ENCODE measurements around the gene OSMR.

OSMR gene

DNA sequence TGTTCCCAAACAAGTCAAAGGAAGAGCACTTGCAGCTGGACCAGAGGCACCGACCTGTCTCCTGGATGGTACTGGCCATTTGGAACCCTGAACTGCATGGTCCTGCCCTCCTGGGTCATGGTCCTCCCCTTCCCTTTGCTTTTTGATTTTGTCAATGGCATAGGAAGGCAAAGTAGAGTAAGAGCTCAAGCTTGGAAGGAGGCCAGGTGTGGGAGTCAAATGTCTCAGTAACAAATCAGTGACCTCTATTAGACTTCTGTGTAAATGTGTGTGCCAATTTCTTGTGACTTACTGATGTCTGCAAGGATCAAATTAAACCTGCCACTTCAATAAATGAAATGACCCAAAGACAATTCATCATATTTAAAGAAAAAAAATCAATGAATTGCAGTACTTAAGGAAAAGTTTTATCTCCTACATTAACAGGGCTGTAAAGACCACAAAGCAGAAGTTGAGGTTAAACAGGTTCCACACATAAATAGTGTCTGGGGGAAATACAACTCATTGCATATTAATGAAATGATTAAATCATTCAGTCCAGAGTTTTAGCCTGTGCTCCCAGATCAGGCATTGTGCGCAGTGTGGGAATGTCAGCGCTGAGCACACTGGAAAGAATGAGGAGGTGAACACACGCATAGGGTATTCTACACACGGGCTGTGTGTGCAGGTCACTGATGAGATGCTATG, 32.7 kb downstream of the OSMR start:
- H3K4me3 ChIP-seq (ENCODE audit: low read depth in 1 of 2, low read length in 2 of 2) = no peak overlapping the region
- H3K9me3 ChIP-seq (ENCODE audit: low read length) = no peaks in the 10 kb centered on the region
- peaks cover 25% of the 10 kb centered on the region for H3K36me3 ChIP-seq (ENCODE audit: insufficient read depth, low read length)
- H3K9ac ChIP-seq (ENCODE audit: low read length) = no peak overlapping the region
- no peak overlapping the region for H3K27ac ChIP-seq (ENCODE audit: low read depth, low read length)
- H3K27me3 ChIP-seq (ENCODE audit: control insufficient read depth in 1 of 2, insufficient read depth in 2 of 2, low read length in 2 of 2) = no peaks in the 10 kb centered on the region
- no peaks in the 10 kb centered on the region for H3K4me1 ChIP-seq (ENCODE audit: insufficient read depth, low read length)

DNA sequence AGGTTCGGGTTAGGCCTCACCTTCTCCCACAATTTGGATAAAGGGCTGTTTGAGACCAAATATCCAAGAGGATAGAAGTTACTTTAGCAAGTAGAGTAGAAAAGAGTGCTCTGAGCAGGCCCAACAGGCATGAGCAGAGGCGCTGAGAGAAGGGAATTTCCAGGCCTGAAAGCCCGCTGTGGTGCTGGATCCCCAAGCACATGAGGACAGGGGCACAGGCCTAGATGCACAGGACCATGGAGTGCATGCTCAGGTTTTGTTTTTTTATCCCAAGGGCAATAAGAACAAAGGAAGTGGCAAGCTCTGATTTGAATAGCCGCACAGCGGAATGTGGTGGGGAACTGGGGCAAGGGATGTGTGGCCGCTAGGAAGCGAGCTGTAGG, 33.3 kb downstream of the OSMR start:
- Histone ChIP-seq H3K9ac (ENCODE audit: low read length) (no peak overlapping the region), H3K4me1 (ENCODE audit: insufficient read depth, low read length) (no peaks in the 10 kb centered on the region), H3K9me3 (ENCODE audit: low read length) (no peaks in the 10 kb centered on the region), H3K27me3 (ENCODE audit: control insufficient read depth in 1 of 2, insufficient read depth in 2 of 2, low read length in 2 of 2) (no peaks in the 10 kb centered on the region), H3K4me3 (ENCODE audit: low read depth in 1 of 2, low read length in 2 of 2) (no peak overlapping the region), H3K36me3 (ENCODE audit: insufficient read depth, low read length) (peaks cover 31% of the 10 kb centered on the region), H3K27ac (ENCODE audit: low read depth, low read length) (no peak overlapping the region)

DNA sequence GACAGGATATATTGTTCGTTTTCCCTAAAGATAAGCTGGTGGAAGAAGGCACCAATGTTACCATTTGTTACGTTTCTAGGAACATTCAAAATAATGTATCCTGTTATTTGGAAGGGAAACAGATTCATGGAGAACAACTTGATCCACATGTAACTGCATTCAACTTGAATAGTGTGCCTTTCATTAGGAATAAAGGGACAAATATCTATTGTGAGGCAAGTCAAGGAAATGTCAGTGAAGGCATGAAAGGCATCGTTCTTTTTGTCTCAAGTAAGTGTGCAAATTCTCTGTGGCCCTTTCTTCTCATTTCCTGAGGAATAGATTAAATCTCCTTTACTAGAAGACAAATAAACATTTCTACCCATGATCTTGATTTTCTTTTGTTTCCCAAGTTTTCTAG, 38.0 kb downstream of the OSMR start:
- H3K9ac ChIP-seq (ENCODE audit: low read length) = no peak overlapping the region
- H3K27me3 ChIP-seq (ENCODE audit: control insufficient read depth in 1 of 2, insufficient read depth in 2 of 2, low read length in 2 of 2) = no peaks in the 10 kb centered on the region
- H3K27ac ChIP-seq (ENCODE audit: low read depth, low read length) = no peak overlapping the region
- H3K9me3 ChIP-seq (ENCODE audit: low read length) = no peaks in the 10 kb centered on the region
- H3K36me3 ChIP-seq (ENCODE audit: insufficient read depth, low read length) = peaks cover 40% of the 10 kb centered on the region
- H3K4me3 ChIP-seq (ENCODE audit: low read depth in 1 of 2, low read length in 2 of 2) = no peak overlapping the region
- no peaks in the 10 kb centered on the region for H3K4me1 ChIP-seq (ENCODE audit: insufficient read depth, low read length)

DNA sequence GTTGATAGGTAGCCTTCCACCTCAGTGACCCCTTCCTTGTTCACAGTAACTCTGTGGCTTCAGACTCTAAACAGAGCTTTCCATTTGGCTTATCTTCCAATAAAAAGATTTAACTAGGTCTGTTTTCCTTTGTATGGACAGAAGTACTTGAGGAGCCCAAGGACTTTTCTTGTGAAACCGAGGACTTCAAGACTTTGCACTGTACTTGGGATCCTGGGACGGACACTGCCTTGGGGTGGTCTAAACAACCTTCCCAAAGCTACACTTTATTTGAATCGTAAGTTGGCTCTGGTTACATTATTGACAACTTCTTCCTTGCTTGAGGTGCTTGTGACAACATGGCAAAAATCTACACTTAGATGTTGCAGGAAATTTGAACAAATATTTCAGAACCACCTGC, 39.4 kb downstream of the OSMR start:
- Histone ChIP-seq H3K4me1 (ENCODE audit: insufficient read depth, low read length) (no peaks in the 10 kb centered on the region), H3K27me3 (ENCODE audit: control insufficient read depth in 1 of 2, insufficient read depth in 2 of 2, low read length in 2 of 2) (no peaks in the 10 kb centered on the region), H3K4me3 (ENCODE audit: low read depth in 1 of 2, low read length in 2 of 2) (no peak overlapping the region), H3K27ac (ENCODE audit: low read depth, low read length) (no peak overlapping the region), H3K9me3 (ENCODE audit: low read length) (no peaks in the 10 kb centered on the region), H3K36me3 (ENCODE audit: insufficient read depth, low read length) (peaks cover 40% of the 10 kb centered on the region), H3K9ac (ENCODE audit: low read length) (no peak overlapping the region)

DNA sequence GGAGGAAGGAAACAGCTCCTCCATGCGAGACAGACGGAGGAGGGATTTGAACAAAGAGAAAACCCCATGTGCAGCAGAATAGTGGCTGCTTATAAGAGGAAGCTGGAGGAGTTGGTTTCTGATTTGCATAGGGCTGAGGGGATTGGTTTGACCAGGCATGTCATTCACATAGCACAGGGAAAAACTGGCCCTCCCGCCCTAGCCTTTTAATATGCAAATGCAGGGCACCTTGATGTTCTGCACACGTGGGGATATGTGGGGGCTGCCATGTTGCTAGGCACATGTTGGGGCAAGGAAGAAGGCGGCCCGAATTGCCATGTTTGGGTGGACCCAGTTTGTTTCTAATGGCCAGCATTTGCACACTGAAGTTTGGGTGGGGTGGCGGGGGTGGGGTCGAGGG, 42.2 kb downstream of the OSMR start:
- Histone ChIP-seq H3K36me3 (ENCODE audit: insufficient read depth, low read length) (peaks cover 31% of the 10 kb centered on the region), H3K9me3 (ENCODE audit: low read length) (no peaks in the 10 kb centered on the region), H3K9ac (ENCODE audit: low read length) (no peak overlapping the region), H3K4me1 (ENCODE audit: insufficient read depth, low read length) (no peaks in the 10 kb centered on the region), H3K27me3 (ENCODE audit: control insufficient read depth in 1 of 2, insufficient read depth in 2 of 2, low read length in 2 of 2) (no peaks in the 10 kb centered on the region), H3K27ac (ENCODE audit: low read depth, low read length) (no peak overlapping the region), H3K4me3 (ENCODE audit: low read depth in 1 of 2, low read length in 2 of 2) (no peak overlapping the region)

DNA sequence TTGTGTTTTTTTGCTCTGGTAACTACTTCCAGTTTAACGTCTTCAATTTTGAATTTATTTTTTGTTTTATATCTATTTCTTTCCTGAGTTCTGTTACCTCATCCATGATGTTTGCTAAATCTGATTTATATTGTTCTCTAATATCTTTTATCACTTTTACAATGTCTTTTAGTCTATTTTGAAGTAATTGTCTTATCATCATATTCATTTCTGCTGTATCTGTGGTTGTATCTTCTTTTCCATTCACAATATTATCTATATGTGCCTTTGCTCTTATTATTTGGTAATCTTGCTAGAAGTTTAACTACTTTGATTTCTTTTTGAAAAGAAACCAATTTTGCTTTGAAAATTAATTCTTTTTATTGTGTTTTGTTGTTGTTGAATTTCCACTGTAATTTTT, 43.6 kb downstream of the OSMR start:
- no peaks in the 10 kb centered on the region for H3K9me3 ChIP-seq (ENCODE audit: low read length)
- no peak overlapping the region for H3K27ac ChIP-seq (ENCODE audit: low read depth, low read length)
- H3K36me3 ChIP-seq (ENCODE audit: insufficient read depth, low read length) = peaks cover 17% of the 10 kb centered on the region
- H3K9ac ChIP-seq (ENCODE audit: low read length) = no peak overlapping the region
- no peaks in the 10 kb centered on the region for H3K4me1 ChIP-seq (ENCODE audit: insufficient read depth, low read length)
- no peak overlapping the region for H3K4me3 ChIP-seq (ENCODE audit: low read depth in 1 of 2, low read length in 2 of 2)
- no peaks in the 10 kb centered on the region for H3K27me3 ChIP-seq (ENCODE audit: control insufficient read depth in 1 of 2, insufficient read depth in 2 of 2, low read length in 2 of 2)

DNA sequence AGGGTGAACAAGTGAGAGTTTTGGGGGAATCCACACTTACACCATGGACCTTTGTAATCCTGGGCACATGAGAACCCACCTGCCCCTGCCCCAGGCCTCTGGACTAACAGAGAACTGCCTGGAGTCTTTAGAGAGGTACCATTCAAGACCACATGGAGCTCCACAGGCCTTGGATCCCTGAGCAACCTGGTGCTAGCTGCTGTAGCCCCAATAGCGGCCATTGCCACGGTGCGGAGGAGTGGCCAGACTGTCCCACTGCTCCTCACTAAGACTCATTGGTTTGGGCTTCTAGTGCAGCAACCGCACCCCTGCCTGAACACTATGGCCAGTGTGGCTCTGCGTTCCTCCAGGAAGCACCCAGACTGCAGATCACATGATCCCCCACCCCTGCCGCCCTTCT, 45.8 kb downstream of the OSMR start:
- no peaks in the 10 kb centered on the region for H3K36me3 ChIP-seq (ENCODE audit: insufficient read depth, low read length)

DNA sequence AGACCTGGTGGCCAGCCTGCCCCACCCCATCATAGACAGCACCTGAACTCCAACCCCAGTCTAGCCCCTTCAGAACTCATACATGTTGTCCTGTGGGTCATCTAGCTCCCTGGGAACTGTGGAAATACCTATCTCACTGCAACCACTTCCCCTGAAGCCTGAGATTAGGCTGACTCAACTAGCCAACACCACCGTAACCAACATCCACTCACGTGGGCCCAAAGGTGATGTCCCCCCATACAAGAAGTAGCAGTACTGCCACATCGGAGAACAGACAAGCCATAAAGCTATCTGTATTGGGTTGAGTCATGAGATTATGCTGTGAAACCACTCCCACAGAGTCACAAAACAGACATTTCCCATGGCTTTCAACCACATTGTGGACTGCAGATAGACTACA, 46.6 kb downstream of the OSMR start:
- H3K36me3 ChIP-seq (ENCODE audit: insufficient read depth, low read length) = no peaks in the 10 kb centered on the region
- H3K27me3 ChIP-seq (ENCODE audit: control insufficient read depth in 1 of 2, insufficient read depth in 2 of 2, low read length in 2 of 2) = no peaks in the 10 kb centered on the region
- no peak overlapping the region for H3K9ac ChIP-seq (ENCODE audit: low read length)

More for the DNA sequence above, 45.8 kb downstream of the OSMR start:
- no peaks in the 10 kb centered on the region for H3K9me3 ChIP-seq (ENCODE audit: low read length)
- no peak overlapping the region for H3K4me3 ChIP-seq (ENCODE audit: low read depth in 1 of 2, low read length in 2 of 2)
- no peaks in the 10 kb centered on the region for H3K4me1 ChIP-seq (ENCODE audit: insufficient read depth, low read length)
- H3K9ac ChIP-seq (ENCODE audit: low read length) = no peak overlapping the region
- H3K27me3 ChIP-seq (ENCODE audit: control insufficient read depth in 1 of 2, insufficient read depth in 2 of 2, low read length in 2 of 2) = no peaks in the 10 kb centered on the region
- H3K27ac ChIP-seq (ENCODE audit: low read depth, low read length) = no peak overlapping the region

DNA sequence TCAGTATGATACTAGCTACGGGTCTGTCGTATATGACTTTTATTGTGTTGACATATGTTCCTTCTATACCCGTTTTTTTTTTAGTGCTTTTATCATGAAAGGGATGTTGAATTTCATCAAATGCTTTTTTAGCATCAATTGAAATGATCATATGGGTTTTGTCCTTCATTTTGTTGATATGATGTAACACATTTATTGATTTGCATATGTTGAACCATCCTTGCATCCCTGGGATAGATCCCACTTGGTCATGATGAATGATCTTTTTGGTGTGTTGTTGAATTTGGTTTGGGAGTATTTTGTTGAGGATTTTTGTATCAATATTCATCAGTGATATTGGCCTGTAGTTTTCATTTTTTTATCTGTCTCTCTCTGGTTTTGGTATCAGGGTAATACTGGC, 50.9 kb downstream of the OSMR start:
- Histone ChIP-seq H3K9ac (ENCODE audit: low read length) (no peak overlapping the region), H3K27ac (ENCODE audit: low read depth, low read length) (no peak overlapping the region), H3K9me3 (ENCODE audit: low read length) (no peaks in the 10 kb centered on the region), H3K27me3 (ENCODE audit: control insufficient read depth in 1 of 2, insufficient read depth in 2 of 2, low read length in 2 of 2) (no peaks in the 10 kb centered on the region), H3K4me3 (ENCODE audit: low read depth in 1 of 2, low read length in 2 of 2) (no peak overlapping the region), H3K4me1 (ENCODE audit: insufficient read depth, low read length) (no peaks in the 10 kb centered on the region), H3K36me3 (ENCODE audit: insufficient read depth, low read length) (no peaks in the 10 kb centered on the region)

More for the DNA sequence above, 46.6 kb downstream of the OSMR start:
- no peak overlapping the region for H3K4me3 ChIP-seq (ENCODE audit: low read depth in 1 of 2, low read length in 2 of 2)
- no peaks in the 10 kb centered on the region for H3K4me1 ChIP-seq (ENCODE audit: insufficient read depth, low read length)
- no peak overlapping the region for H3K27ac ChIP-seq (ENCODE audit: low read depth, low read length)
- no peaks in the 10 kb centered on the region for H3K9me3 ChIP-seq (ENCODE audit: low read length)

DNA sequence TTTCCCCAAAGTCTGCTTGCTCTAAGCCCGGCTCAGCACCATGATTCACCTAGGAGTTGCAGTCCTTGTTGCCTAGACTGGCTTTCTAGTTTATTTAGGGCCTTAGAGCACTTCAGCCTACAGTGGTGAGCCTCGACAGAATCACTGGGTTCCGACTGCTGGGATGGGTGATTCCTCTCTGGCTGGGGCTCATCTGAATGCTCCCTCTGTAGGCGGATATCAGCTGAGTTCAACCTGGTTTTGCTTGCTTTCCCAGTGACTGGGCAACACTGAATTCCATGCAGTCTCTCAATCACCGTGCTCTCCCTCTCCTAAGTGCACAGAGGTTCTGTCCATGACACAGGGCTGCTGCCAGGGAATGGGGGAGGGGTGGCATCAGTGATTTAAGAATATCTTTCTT, 54.1 kb downstream of the OSMR start:
- no peak overlapping the region for H3K27ac ChIP-seq (ENCODE audit: low read depth, low read length)
- H3K9ac ChIP-seq (ENCODE audit: low read length) = no peak overlapping the region
- no peaks in the 10 kb centered on the region for H3K9me3 ChIP-seq (ENCODE audit: low read length)
- peaks cover 5% of the 10 kb centered on the region for H3K36me3 ChIP-seq (ENCODE audit: insufficient read depth, low read length)
- H3K4me1 ChIP-seq (ENCODE audit: insufficient read depth, low read length) = no peaks in the 10 kb centered on the region
- no peak overlapping the region for H3K4me3 ChIP-seq (ENCODE audit: low read depth in 1 of 2, low read length in 2 of 2)
- H3K27me3 ChIP-seq (ENCODE audit: control insufficient read depth in 1 of 2, insufficient read depth in 2 of 2, low read length in 2 of 2) = no peaks in the 10 kb centered on the region

DNA sequence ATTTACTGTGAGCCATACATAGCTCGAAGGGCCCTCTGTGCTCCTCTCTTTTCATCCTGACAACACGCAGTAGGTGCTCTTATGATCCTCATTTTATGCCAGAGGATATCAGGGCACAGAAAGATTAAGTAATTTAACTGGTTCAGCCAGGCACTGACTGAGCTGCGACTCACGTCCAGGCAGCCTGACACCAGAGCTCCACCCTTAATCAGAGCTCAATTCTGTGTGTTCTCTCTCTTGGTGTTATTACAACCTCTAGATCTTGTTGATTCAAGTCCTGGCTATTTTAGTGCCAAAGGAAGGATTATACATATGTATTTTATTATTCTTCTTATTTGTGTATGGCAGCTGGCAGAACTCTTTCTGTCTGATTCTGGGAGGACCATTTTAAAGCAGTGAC, 59.7 kb downstream of the OSMR start:
- H3K27ac ChIP-seq (ENCODE audit: low read depth, low read length) = no peak overlapping the region
- no peak overlapping the region for H3K4me3 ChIP-seq (ENCODE audit: low read depth in 1 of 2, low read length in 2 of 2)
- H3K27me3 ChIP-seq (ENCODE audit: control insufficient read depth in 1 of 2, insufficient read depth in 2 of 2, low read length in 2 of 2) = no peaks in the 10 kb centered on the region
- H3K9me3 ChIP-seq (ENCODE audit: low read length) = no peaks in the 10 kb centered on the region
- peaks cover 9% of the 10 kb centered on the region for H3K36me3 ChIP-seq (ENCODE audit: insufficient read depth, low read length)
- no peak overlapping the region for H3K9ac ChIP-seq (ENCODE audit: low read length)
- no peaks in the 10 kb centered on the region for H3K4me1 ChIP-seq (ENCODE audit: insufficient read depth, low read length)

DNA sequence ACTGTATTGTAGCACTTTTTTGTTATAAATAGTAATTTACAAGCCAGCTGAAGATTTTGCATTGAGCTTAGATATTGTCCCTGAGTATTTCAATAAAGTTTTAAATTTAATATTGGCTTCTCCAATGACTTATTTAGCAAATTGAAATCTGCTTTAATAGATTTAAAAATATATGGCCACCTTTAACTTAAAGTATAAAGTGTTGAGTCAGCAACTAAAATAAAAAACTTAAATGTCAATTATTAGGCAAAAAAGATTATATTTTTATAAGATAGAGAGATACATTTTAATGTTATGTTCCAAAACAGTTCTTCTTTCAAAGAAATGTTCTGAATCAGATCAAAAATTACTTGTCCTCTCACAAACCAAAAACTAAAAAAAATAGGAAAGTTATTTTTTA, 60.7 kb downstream of the OSMR start:
- Histone ChIP-seq H3K4me3 (ENCODE audit: low read depth in 1 of 2, low read length in 2 of 2) (no peak overlapping the region), H3K36me3 (ENCODE audit: insufficient read depth, low read length) (peaks cover 9% of the 10 kb centered on the region), H3K4me1 (ENCODE audit: insufficient read depth, low read length) (no peaks in the 10 kb centered on the region), H3K27me3 (ENCODE audit: control insufficient read depth in 1 of 2, insufficient read depth in 2 of 2, low read length in 2 of 2) (no peaks in the 10 kb centered on the region), H3K27ac (ENCODE audit: low read depth, low read length) (no peak overlapping the region), H3K9me3 (ENCODE audit: low read length) (no peaks in the 10 kb centered on the region), H3K9ac (ENCODE audit: low read length) (no peak overlapping the region)

Measured in muscle layer of colon (tissue), 2 donors.